Erythroblast (primary cell): ENCODE data around the gene GNB1L.
"Not testable (repeated sequence)": the region's sequence is repeated elsewhere in the genome, so short reads cannot be mapped to it uniquely, and the experiment has no call there.

Experiments used
- DNase-seq, 2 experiments: peaks; one replicate each; lab custom pipeline; 2025; lab: John Stamatoyannopoulos, UW
- GATA1 ChIP-seq: IDR thresholded peaks from 2 replicates; pipeline ENCODE4 v1.6.1; 2011; ENCODE audit warnings: low read depth, mild to moderate bottlenecking, control low read depth, low read length, moderate library complexity
- POLR2A ChIP-seq: IDR thresholded peaks from 2 replicates; pipeline ENCODE4 v1.6.1; 2011; ENCODE audit warnings: mild to moderate bottlenecking, low read length

Gene GNB1L

GRCh38 chr22:19799322-19800190 lies 55.1 kb downstream of the GNB1L start:
- DNase-seq = no peak
- no peak for TF ChIP-seq GATA1

GRCh38 chr22:19798891-19799293 lies 55.8 kb downstream of the GNB1L start:
- DNase-seq = no peak
- TF ChIP-seq GATA1 (no peak), POLR2A (no peak)

GRCh38 chr22:19798003-19798665 lies 56.5 kb downstream of the GNB1L start:
- TF ChIP-seq GATA1 (no peak), POLR2A (no peak)
- no peak for DNase-seq

GRCh38 chr22:19797086-19798002 lies 57.3 kb downstream of the GNB1L start:
- TF ChIP-seq GATA1 (no peak), POLR2A (no peak)
- no peak for DNase-seq

GRCh38 chr22:19796160-19796559 lies 58.5 kb downstream of the GNB1L start:
- DNase-seq = no peak
- TF ChIP-seq POLR2A (no peak), GATA1 (no peak)

- DNase-seq = no peak
- TF ChIP-seq POLR2A (no peak), GATA1 (no peak)
Observed at GRCh38 chr22:19795617-19796008, 59.1 kb downstream of the GNB1L start.

GRCh38 chr22:19793661-19794310 lies 60.9 kb downstream of the GNB1L start:
- TF ChIP-seq POLR2A (no peak), GATA1 (no peak)
- no peak for DNase-seq

- no peak for TF ChIP-seq POLR2A
- no peak for TF ChIP-seq GATA1
- DNase-seq = no peak
Observed at GRCh38 chr22:19793161-19793560, 61.5 kb downstream of the GNB1L start.

- not testable (repeated sequence) for DNase-seq
Observed at GRCh38 chr22:19792383-19792896, 62.2 kb downstream of the GNB1L start.

- DNase-seq = no peak
- TF ChIP-seq GATA1 (no peak), POLR2A (no peak)
Observed at GRCh38 chr22:19791894-19792293, 62.8 kb downstream of the GNB1L start.

GRCh38 chr22:19791243-19791642 lies 63.4 kb downstream of the GNB1L start:
- TF ChIP-seq GATA1 = no peak
- TF ChIP-seq POLR2A = no peak
- no peak for DNase-seq

GRCh38 chr22:19789828-19790227 lies 64.8 kb downstream of the GNB1L start:
- TF ChIP-seq GATA1 (no peak), POLR2A (no peak)

GRCh38 chr22:19789406-19789805 lies 65.3 kb downstream of the GNB1L start:
- DNase-seq = no peak
- TF ChIP-seq POLR2A (no peak), GATA1 (no peak)

More at GRCh38 chr22:19789828-19790227, 64.8 kb downstream of the GNB1L start:
- DNase-seq = no peak
